ENCODE data around the gene CNTNAP1. TPM values are rescaled to one million over a fixed set of nuclear protein-coding genes. Genes with fewer than 3 reads are reported as not detected.
A peak's percentile ranks its signal among the peaks of the same experiment; 100 is the strongest.

Gene CNTNAP1
- total RNA-seq, 3 donors from 2014 or later = 1.4 to 37.4 (median 7.1) TPM

DNA sequence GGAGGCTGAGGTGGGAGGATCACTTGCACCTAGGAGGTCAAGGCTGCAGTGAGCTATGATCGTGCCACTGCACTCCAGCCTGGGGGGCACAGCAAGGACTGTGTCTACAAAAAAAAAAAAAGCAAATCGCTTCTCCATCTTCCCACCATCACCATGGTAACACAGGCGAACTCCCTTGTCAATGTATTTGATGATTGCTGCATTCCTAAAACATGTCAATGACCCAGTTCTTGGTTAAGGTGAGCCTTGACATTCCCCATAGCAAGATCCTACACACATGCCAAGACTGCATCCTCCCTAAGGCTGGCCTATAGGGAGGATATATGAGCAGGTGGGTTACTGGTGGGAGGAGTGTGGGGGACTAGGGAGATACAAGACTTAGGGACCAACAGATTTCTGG is 12.2 kb downstream of the CNTNAP1 start:
- intact Hi-C loops (cut with DNase I, micrococcal nuclease) = no loop called here
- TF ChIP-seq CTCF (IDR thresholded peaks at IDR 0.05) = no peak
- no peaks in the 10 kb centered on the region for H3K36me3 ChIP-seq (ENCODE audit: low read depth)

DNA sequence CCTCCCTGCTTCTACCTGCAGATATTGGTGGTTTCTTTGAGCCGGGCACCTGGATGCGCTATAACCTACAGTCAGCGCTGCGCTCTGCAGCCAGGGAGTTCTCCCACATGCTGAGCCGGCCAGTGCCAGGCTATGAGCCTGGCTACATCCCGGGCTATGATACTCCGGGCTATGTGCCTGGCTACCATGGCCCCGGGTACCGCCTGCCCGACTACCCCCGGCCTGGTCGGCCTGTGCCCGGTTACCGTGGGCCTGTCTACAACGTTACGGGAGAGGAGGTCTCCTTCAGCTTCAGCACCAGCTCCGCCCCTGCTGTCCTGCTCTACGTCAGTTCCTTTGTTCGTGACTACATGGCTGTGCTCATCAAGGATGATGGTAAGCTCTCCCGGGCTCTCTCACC is 13.2 kb downstream of the CNTNAP1 start:
- no peak overlapping the region for H3K4me3 ChIP-seq
- no peak for ATAC-seq
- no peaks in the 10 kb centered on the region for H3K4me1 ChIP-seq (ENCODE audit: low read depth)
- no peaks in the 10 kb centered on the region for H3K36me3 ChIP-seq (ENCODE audit: low read depth)
- intact Hi-C loops (cut with DNase I, micrococcal nuclease) = no loop called here
- H3K9me3 ChIP-seq = no peaks in the 10 kb centered on the region
- peak in 1 of 3 donors; percentile 15 for DNase-seq
- no peak for TF ChIP-seq CTCF (IDR thresholded peaks at IDR 0.05)

More for the DNA sequence above, 12.2 kb downstream of the CNTNAP1 start:
- no peaks in the 10 kb centered on the region for H3K9me3 ChIP-seq
- no peak overlapping the region for H3K4me3 ChIP-seq
- no peaks in the 10 kb centered on the region for H3K4me1 ChIP-seq (ENCODE audit: low read depth)
- ATAC-seq (no peak), DNase-seq (no peak)

- no peaks in the 10 kb centered on the region for H3K36me3 ChIP-seq (ENCODE audit: low read depth)
- TF ChIP-seq CTCF (IDR thresholded peaks at IDR 0.05) = no peak
Measured at GRCh38 chr17:42697108-42697811, 14.9 kb downstream of the CNTNAP1 start.

GRCh38 chr17:42698736-42699414 is 16.5 kb downstream of the CNTNAP1 start:
- TF ChIP-seq CTCF (IDR thresholded peaks at IDR 0.05) = no peak
- intact Hi-C loops (cut with DNase I, micrococcal nuclease) = no loop called here
- no peak for ATAC-seq
- DNase-seq = peak in 2 of 3 donors; percentile 17 to 19
- no peak overlapping the region for H3K4me3 ChIP-seq
- no peaks in the 10 kb centered on the region for H3K36me3 ChIP-seq (ENCODE audit: low read depth)
- no peaks in the 10 kb centered on the region for H3K4me1 ChIP-seq (ENCODE audit: low read depth)
- no peaks in the 10 kb centered on the region for H3K9me3 ChIP-seq

More at GRCh38 chr17:42697108-42697811, 14.9 kb downstream of the CNTNAP1 start:
- ATAC-seq (no peak), DNase-seq (peak in 1 of 3 donors; percentile 7)
- Histone ChIP-seq H3K4me3 (no peak overlapping the region), H3K9me3 (no peaks in the 10 kb centered on the region), H3K4me1 (ENCODE audit: low read depth) (no peaks in the 10 kb centered on the region)
- intact Hi-C loops (cut with DNase I, micrococcal nuclease) = no loop called here

- H3K4me3 ChIP-seq = no peak overlapping the region
- intact Hi-C loops (cut with DNase I, micrococcal nuclease) = no loop called here
- no peak for TF ChIP-seq CTCF (IDR thresholded peaks at IDR 0.05)
- ATAC-seq (no peak), DNase-seq (no peak)
- no peaks in the 10 kb centered on the region for H3K4me1 ChIP-seq (ENCODE audit: low read depth)
- H3K36me3 ChIP-seq (ENCODE audit: low read depth) = no peaks in the 10 kb centered on the region
- H3K9me3 ChIP-seq = no peaks in the 10 kb centered on the region
Measured at GRCh38 chr17:42699415-42699740, 17.0 kb downstream of the CNTNAP1 start.
